ENCODE results near the gene TMEM52.
"Not testable (repeated sequence)": the region's sequence is repeated elsewhere in the genome, so short reads cannot be mapped to it uniquely, and the experiment has no call there.

The TMEM52 gene

GRCh38 chr1:1945782-1946393, 26.8 kb upstream of the TMEM52 start:
- DNase-seq: no peak

DNA sequence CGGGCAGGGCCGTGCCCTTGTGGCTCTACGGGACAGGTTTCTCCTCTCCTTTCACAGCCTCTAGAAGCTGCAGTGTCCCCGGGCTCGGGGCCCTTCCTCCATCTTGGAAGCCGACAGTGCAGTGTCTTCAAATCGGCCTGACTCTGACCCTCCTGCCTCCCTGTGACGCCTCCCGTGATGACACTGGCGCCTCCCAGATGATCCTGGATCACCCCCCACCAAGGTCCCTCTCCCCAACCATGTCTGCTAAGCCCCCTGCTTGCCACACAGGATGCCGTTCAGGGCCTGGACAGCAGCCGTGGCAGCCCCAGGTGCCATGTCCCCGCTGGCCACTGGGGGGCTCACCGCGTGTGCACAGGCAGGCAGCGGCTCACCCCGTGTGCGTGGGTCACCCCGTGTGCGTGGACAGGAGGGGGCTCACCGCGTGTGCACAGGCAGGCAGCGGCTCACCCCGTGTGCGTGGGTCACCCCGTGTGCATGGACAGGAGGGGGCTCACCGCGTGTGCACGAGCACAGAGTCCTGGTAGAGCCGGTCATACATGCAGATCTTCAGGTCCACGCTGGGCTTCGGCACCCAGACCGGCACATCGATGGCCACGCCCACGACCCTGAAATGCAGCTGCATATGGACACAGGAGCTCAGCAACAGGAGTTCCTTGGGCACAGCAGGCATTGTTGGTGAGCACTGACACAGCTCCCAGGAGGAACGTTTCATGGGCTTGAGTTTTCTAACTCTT, 24.9 kb upstream of the TMEM52 start:
- DNase-seq: peak; percentile 71

GRCh38 chr1:1942753-1943656, 23.9 kb upstream of the TMEM52 start:
- no peak for DNase-seq

GRCh38 chr1:1941868-1942752, 23.0 kb upstream of the TMEM52 start:
- no peak for DNase-seq

GRCh38 chr1:1941211-1941841, 22.2 kb upstream of the TMEM52 start:
- no peak for DNase-seq

GRCh38 chr1:1940123-1940425, 21.0 kb upstream of the TMEM52 start:
- DNase-seq: no peak

DNA sequence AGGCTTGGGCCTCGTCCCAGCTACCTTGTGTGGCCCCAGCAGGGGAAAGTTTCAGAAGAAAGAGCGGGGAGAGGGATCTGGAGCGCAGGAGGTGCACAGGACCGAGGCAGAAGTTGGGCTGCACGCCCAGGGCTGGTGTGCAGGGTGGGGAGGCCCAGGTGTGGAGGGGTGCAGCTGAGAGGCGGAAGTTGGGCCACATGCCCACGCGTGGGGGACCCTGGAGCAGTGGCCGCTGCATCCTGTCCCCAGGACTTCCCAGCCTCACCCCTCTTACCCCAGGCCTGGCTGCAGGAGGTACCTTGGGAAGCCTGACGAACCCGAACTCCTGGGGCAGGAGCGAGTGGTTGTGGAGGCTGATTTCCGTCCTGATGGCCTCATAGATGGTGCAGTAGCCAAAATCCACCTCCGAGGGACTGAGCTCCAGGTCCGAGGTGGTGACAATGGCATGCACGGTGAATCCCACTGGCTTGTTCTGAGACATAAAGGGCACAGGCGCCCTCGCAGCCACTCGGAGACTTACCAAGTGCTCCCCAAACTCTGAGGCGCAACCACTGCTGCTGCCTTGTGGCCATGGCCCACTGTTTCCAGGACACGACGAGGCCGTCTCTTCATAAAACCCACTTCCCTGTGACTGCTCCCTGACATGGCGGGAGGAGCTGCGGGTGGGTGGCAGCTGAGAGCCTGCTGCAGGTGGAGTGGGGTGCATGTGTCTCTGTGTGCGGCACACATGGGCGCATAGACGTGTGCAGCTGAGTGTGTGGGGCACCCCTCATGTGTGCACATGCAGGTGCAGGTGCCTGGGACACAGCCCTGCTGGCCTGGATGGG, 20.4 kb upstream of the TMEM52 start:
- no peak for DNase-seq

- DNase-seq: no peak
Observed at GRCh38 chr1:1938613-1939295, 19.7 kb upstream of the TMEM52 start.

DNA sequence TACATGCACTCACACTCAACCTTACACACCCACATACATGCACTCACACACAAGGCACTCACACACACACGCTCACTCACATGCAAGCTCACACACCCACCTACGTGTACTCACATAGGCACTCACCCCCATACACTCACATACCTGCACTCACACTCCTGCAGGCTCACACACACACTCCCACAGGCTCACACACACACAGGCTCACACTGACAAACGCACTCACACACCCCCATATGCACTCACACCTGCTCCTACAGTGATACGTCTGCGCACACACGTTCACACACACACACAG, 19.1 kb upstream of the TMEM52 start:
- no peak for DNase-seq

GRCh38 chr1:1937549-1938275, 18.6 kb upstream of the TMEM52 start:
- DNase-seq: no peak

DNA sequence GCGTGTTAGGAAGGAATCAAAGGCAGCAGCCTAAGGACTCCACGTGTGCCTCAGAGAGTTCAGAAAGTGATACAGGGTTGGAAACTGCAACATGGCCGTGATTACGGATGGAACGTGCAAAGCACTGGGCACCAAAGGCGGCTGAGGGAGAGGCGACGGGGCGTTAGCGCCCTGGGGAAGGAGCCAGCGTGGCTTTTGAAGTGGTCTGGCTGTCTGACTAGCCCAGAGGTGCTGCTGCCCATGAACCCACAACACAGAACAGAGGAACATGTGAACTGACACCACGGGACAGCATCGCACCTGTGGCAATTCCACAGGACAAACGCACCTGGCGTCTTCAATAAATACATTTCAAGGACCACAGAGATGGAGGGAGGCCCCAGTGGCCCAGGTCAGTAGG, 18.0 kb upstream of the TMEM52 start:
- no peak for DNase-seq

DNA sequence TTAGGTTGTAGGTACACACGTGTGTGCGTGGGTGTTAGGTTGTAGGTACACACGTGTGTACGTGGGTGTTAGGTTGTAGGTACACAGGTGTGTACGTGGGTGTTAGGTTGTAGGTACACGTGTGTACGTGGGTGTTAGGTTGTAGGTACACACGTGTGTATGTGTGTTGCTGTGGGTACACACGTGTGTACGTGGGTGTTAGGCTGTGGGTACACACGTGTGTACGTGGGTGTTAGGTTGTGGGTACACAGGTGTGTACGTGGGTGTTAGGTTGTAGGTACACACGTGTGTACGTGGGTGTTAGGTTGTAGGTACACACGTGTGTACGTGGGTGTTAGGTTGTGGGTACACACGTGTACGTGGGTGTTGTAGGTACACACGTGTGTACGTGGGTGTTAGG, 15.8 kb upstream of the TMEM52 start:
- not testable (repeated sequence) for DNase-seq

- no peak for DNase-seq
Observed at GRCh38 chr1:1929639-1930545, 10.8 kb upstream of the TMEM52 start.

- no peak for DNase-seq
Observed at GRCh38 chr1:1929102-1929638, 10.1 kb upstream of the TMEM52 start.

- no peak for DNase-seq
Observed at GRCh38 chr1:1928231-1929101, 9.4 kb upstream of the TMEM52 start.

- DNase-seq: no peak
Observed at GRCh38 chr1:1927751-1928150, 8.7 kb upstream of the TMEM52 start.

DNA sequence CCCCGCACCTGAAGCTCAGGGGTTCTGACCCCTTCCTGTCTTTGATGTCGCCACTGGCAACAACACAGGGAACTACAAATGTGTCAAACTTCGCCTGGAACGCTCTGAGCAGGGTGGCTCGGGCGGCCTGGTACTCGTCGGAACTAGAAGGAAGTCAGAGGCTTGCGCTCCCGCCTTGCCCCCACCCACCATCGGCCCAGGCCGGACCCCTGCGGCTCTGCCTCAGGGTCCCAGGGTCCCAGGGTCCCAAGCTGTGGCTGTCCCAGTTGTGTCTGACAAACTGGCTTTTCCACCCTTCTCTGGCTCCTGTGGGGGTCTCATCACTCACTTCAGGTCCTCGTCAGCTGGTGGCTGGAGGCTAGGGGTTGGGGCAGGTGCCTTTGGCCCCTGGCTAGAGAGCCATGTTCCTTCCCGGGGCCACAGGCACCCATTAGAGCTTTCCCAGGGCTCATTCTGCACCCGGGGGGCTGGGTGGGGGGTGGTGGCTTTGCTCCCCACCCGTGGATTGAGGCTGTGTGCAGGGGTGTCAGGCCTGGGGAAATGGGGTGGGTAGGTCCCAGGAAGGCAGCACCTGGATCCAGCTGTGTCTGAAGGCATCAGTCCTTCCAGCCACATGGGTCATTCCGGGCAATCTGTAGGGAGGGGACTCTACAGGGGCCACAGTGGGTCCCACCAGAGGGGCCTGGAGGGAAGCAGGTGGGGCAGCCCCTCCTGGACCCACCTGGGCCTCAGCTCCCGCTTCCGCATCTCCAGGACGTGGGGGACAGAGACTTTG, 8.0 kb upstream of the TMEM52 start:
- no peak for DNase-seq
